ENCODE results near the gene CHCHD6. TPM values are rescaled to one million over a fixed set of nuclear protein-coding genes. Genes with fewer than 3 reads are reported as not detected.

CHCHD6 gene
- total and polyA plus RNA-seq, 2 of the 4 experiments (the other 2 are of a cell fraction) = 18.8 to 28.9 TPM

DNA sequence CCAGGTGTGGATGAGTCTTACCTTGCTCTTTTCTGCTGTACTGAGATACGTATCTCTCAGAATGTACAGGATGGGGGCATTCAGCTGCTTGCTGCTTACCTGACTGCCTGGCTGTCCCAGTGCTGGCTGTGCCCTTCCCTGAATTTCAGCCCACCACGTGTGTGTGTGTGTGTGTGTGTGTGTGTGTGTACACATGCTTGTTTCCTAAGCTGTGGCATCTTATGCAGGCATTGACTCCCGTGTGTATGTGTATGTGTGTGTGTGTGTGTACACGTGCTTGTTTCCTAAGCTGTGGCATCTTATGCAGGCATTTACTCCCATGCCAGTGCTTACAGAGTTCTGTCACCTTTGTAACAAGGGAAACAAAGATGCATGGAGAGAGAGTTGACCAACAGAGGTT is 218.4 kb downstream of the CHCHD6 start:
- Histone ChIP-seq H2AK9ac (replicated peaks; ENCODE audit: low read depth, low read length, poor library complexity) (no peak overlapping the region), H3K23ac (ENCODE audit: low read depth, low read length) (no peak overlapping the region), H4K5ac (ENCODE audit: low read depth, low read length) (no peak overlapping the region), H3K56ac (ENCODE audit: extremely low read depth, insufficient read depth, low read length) (no peak overlapping the region), H2BK15ac (ENCODE audit: low read depth, low read length) (no peak overlapping the region), H3K27ac (ENCODE audit: insufficient read depth, low read length) (no peak overlapping the region), H3K14ac (replicated peaks; ENCODE audit: low read depth, low read length) (no peak overlapping the region), H3K4me2 (ENCODE audit: low read depth, low read length) (no peak overlapping the region), H2BK120ac (ENCODE audit: low read depth, low read length) (no peak overlapping the region), H2BK20ac (ENCODE audit: low read depth, low read length) (no peak overlapping the region), H3K9ac (ENCODE audit: low read depth, low read length) (no peak overlapping the region), H2BK5ac (ENCODE audit: low read depth, low read length, poor library complexity, severe bottlenecking) (no peak overlapping the region), H2AFZ (replicated peaks; ENCODE audit: low read length, poor library complexity) (no peak overlapping the region), H3K27me3 (ENCODE audit: control insufficient read depth, insufficient read depth, low read length) (no peaks in the 10 kb centered on the region), H3K18ac (ENCODE audit: low read depth, low read length) (no peak overlapping the region), H3K4me1 (ENCODE audit: control insufficient read depth, insufficient read depth, low read length) (peaks cover 22% of the 10 kb centered on the region), H3K4me3 (ENCODE audit: insufficient read depth, low read depth, low read length) (no peak overlapping the region), H4K20me1 (ENCODE audit: insufficient read depth, low read length) (no peaks in the 10 kb centered on the region), H3K9me3 (ENCODE audit: control insufficient read depth, insufficient read depth, low read length) (no peaks in the 10 kb centered on the region), H4K91ac (ENCODE audit: insufficient read depth, low read depth, low read length) (no peak overlapping the region), H3K9me1 (ENCODE audit: insufficient read depth, low read length) (peaks cover 17% of the 10 kb centered on the region), H3K36me3 (ENCODE audit: control insufficient read depth, insufficient read depth, low read length) (no peaks in the 10 kb centered on the region), H3K4ac (ENCODE audit: low read depth, low read length) (no peak overlapping the region), H2AK5ac (ENCODE audit: low read depth, low read length) (no peak overlapping the region; the same call in 1 of the 2 replicates), H4K8ac (ENCODE audit: low read depth in 2 of 2, low read length in 2 of 2) (no peak overlapping the region), H3K79me1 (ENCODE audit: low read depth in 1 of 2, low read length in 2 of 2) (no peaks in the 10 kb centered on the region; a peak in 1 of 4 replicates)
- TF ChIP-seq CHD1 (IDR thresholded peaks at IDR 0.05; ENCODE audit: low read depth, low read length) = no peak
- no peak for TF ChIP-seq CEBPB (IDR thresholded peaks at IDR 0.05; ENCODE audit: low read depth, low read length)
- TF ChIP-seq POLR2A (IDR thresholded peaks at IDR 0.05; ENCODE audit: low read depth, low read length) = no peak
- TF ChIP-seq RAD21 (IDR thresholded peaks at IDR 0.05; ENCODE audit: low read length) = no peak
- no peak for TF ChIP-seq ELK1 (IDR thresholded peaks at IDR 0.05; ENCODE audit: borderline replicate concordance, low read depth, low read length)
- ChIA-PET CTCF (no interaction called here), POLR2A (ENCODE audit: unreplicated experiment) (no interaction called here)
- no peak for DNase-seq
- WGBS, 2 experiments (ENCODE audit: extremely low coverage in 2 of 2, insufficient read length in 1 of 2) = 95% methylated on average over 3 of the region's 4 CpGs; no CpG with 5 or more reads in 1 of the 2 experiments
- in situ Hi-C loops (cut with MboI; ENCODE audit: low sequenced_read_pairs) (no loop called here), dilution Hi-C loops (cut with HindIII; ENCODE audit: low sequenced_read_pairs, unreplicated experiment) (no loop called here), intact Hi-C loops (cut with micrococcal nuclease) (no loop called here)
- ATAC-seq (ENCODE audit: low read depth) = no peak
- BruUV-seq (replicated peaks) = no TSS peak

Measured in IMR-90 (cell line).